Bronchial epithelial cell (primary cell): ENCODE measurements around the gene TCEA2. TPM values are rescaled to one million over a fixed set of nuclear protein-coding genes. Genes with fewer than 3 reads are reported as not detected.

Source experiments
- DNase-seq: peaks from one replicate; pipeline ENCODE4 v3.0.0-alpha.2; 2010; ENCODE audit warnings: low read depth
- FAIRE-seq: peaks from 2 replicates; lab custom pipeline; 2011; peaks lifted over from hg19 to GRCh38; lab: Jason Lieb, UNC
- H3K27me3 ChIP-seq: 2 replicates; pipeline ENCODE4 v1.5.1; 2011; ENCODE audit warnings: low read length; ENCODE audit not compliant: control insufficient read depth, insufficient read depth
- H3K36me3 ChIP-seq: 2 replicates; pipeline ENCODE4 v1.5.1; 2011; ENCODE audit warnings: low read length; ENCODE audit not compliant: control insufficient read depth, insufficient read depth
- H3K4me3 ChIP-seq: 2 replicates; pipeline ENCODE4 v1.5.1; 2011; ENCODE audit warnings: mild to moderate bottlenecking, low read depth, low read length, control low read depth
- CTCF ChIP-seq: IDR thresholded peaks from 2 replicates; pipeline ENCODE4 v1.5.1; 2011; ENCODE audit warnings: mild to moderate bottlenecking, moderate library complexity, low read length, control low read depth, inconsistent platforms; ENCODE audit not compliant: insufficient read depth, severe bottlenecking
- total RNA-seq: library from RNA; depleted of rRNA; stranded (reverse); fragments of >200 nt; gene quantifications from 2 replicates; pipeline ENCODE4 v1.2.1, GENCODE V29; 2014

The TCEA2 gene
- total RNA-seq, 1 donor from 2014 or later: 5.5 TPM

GRCh38 chr20:64047968-64048401 is 15.0 kb upstream of the TCEA2 start:
- H3K27me3 ChIP-seq: peaks cover 19% of the 10 kb centered on the region
- no peak for TF ChIP-seq CTCF
- no peaks in the 10 kb centered on the region for H3K36me3 ChIP-seq
- no peak for DNase-seq
- FAIRE-seq: no peak
- no peak overlapping the region for H3K4me3 ChIP-seq

- no peak for FAIRE-seq
- no peak overlapping the region for H3K4me3 ChIP-seq
Observed at GRCh38 chr20:64048402-64049044, 14.5 kb upstream of the TCEA2 start.

GRCh38 chr20:64049060-64049877 is 13.7 kb upstream of the TCEA2 start, which contains the start of gene SOX18:
SOX18 (minus strand) TSS chr20:64049639; CDS start chr20:64049516, 123 bp downstream.
- no peaks in the 10 kb centered on the region for H3K36me3 ChIP-seq
- peaks cover 19% of the 10 kb centered on the region for H3K27me3 ChIP-seq
- FAIRE-seq (no peak), DNase-seq (no peak)
- H3K4me3 ChIP-seq: no peak within 1 kb of the TSS
- no peak for TF ChIP-seq CTCF

More at GRCh38 chr20:64048402-64049044, 14.5 kb upstream of the TCEA2 start:
- Histone ChIP-seq H3K36me3 (no peaks in the 10 kb centered on the region), H3K27me3 (peaks cover 19% of the 10 kb centered on the region)
- TF ChIP-seq CTCF: no peak
- no peak for DNase-seq

- FAIRE-seq (no peak), DNase-seq (no peak)
- no peak overlapping the region for H3K4me3 ChIP-seq
- H3K36me3 ChIP-seq: no peaks in the 10 kb centered on the region
- H3K27me3 ChIP-seq: peaks cover 19% of the 10 kb centered on the region
- no peak for TF ChIP-seq CTCF
Observed at GRCh38 chr20:64049878-64050260, 13.1 kb upstream of the TCEA2 start.

- TF ChIP-seq CTCF: no peak
- FAIRE-seq (no peak), DNase-seq (no peak)
- H3K36me3 ChIP-seq: no peaks in the 10 kb centered on the region
- H3K4me3 ChIP-seq: no peak overlapping the region
- peaks cover 19% of the 10 kb centered on the region for H3K27me3 ChIP-seq
Observed at GRCh38 chr20:64050261-64051032, 12.6 kb upstream of the TCEA2 start.
